H54 (cell line): ENCODE results near the gene ZNF831.

ENCODE experiments used
- DNase-seq: peaks from one replicate; pipeline ENCODE4 v3.0.0; 2011; ENCODE audit warnings: low spot score, mixed read lengths; ENCODE audit not compliant: insufficient read length
- FAIRE-seq: peaks from 3 replicates; lab custom pipeline; 2011; peaks lifted over from hg19 to GRCh38; lab: Jason Lieb, UNC
- POLR2A ChIP-seq: IDR thresholded peaks from 2 replicates; pipeline ENCODE4 v1.6.1; 2011; ENCODE audit warnings: low read depth, mild to moderate bottlenecking, low read length

Gene ZNF831

GRCh38 chr20:59258221-59258621, 94.6 kb downstream of the ZNF831 start:
- no peak for FAIRE-seq
- TF ChIP-seq POLR2A: no peak
- DNase-seq: no peak

GRCh38 chr20:59259946-59260345, 96.3 kb downstream of the ZNF831 start:
- no peak for TF ChIP-seq POLR2A
- FAIRE-seq: no peak
- no peak for DNase-seq

DNA sequence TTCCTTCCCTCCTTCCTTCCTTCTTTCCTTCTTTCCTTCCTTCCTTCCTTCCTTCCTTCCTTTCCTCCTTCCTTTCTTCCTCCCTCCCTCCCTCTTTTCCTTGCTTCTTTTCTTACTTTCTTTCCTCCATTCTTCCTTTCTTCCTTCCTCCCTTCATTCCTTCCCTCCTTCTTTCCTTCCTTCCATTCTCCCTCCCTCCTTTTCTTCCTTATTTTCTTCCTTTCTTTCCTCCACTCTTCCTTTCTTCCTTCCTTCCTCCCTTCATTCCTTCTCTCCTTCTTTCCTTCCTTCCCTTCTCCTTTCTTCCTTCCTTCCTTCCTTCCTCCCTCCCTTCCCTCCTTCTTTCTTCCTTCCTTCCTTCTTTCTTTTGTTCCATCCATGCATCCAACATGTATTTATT, 101.7 kb downstream of the ZNF831 start:
- FAIRE-seq (no peak), DNase-seq (no peak)
- no peak for TF ChIP-seq POLR2A

- no peak for TF ChIP-seq POLR2A
- DNase-seq: no peak
These were observed 105.2 kb downstream of the ZNF831 start for GRCh38 chr20:59268870-59269269.

DNA sequence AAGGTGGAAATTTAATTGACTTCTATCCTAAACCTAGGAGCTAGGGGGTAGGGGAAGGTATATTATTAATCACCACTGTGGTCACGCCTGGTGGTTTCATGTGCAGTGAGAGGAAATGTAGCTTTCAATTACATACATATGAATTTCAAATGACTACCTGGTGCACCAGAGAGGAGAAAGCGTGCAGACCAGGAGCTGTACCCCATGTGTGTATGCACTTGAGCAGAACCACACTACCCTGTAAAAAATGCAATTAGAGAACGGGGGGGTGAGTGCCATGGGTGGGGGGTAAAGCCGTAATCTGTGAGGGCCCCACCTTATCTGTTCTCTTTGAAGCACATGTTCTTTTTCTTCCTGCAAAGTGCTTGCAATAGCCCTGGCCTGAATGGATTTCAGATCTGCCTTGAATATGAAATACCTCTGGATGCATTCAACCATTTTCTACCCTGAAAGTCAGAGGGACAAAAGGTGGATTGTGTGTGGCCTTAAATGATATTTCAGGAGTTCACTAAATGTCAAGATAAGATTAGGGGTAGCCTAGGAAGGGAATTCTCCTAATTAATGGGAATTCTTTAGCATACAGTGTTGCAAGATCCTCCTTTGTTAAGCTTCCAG, 105.9 kb downstream of the ZNF831 start:
- no peak for FAIRE-seq

More at GRCh38 chr20:59268870-59269269, 105.2 kb downstream of the ZNF831 start:
- no peak for FAIRE-seq

GRCh38 chr20:59270380-59270779, 106.8 kb downstream of the ZNF831 start:
- TF ChIP-seq POLR2A: no peak
- FAIRE-seq: no peak
- no peak for DNase-seq

More for the DNA sequence above, 105.9 kb downstream of the ZNF831 start:
- DNase-seq: no peak
- no peak for TF ChIP-seq POLR2A

GRCh38 chr20:59273739-59274357, 110.2 kb downstream of the ZNF831 start:
- no peak for DNase-seq
- no peak for FAIRE-seq
- no peak for TF ChIP-seq POLR2A

DNA sequence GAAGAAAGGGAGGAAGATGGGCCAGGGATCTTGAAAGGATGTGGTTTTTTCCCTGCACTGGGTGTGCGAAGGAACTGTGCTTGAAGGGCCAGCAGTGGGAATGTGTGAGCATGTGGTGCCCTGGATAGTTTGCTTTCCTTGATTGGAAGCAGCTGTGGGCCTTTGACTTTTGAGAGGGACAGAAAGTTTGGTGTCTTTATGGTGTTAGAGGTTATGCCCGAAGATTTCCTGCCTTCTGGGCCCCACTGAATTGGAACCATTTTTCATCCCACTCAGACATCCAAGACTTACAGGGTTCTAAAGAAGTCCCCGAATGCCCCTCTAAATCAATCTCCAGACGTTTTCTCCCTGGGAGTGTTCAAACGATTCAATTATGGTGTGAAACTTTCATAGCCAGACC, 113.3 kb downstream of the ZNF831 start:
- FAIRE-seq (no peak), DNase-seq (no peak)
- TF ChIP-seq POLR2A: no peak

- no peak for TF ChIP-seq POLR2A
- DNase-seq: no peak
- FAIRE-seq: no peak
These were observed 120.8 kb downstream of the ZNF831 start for GRCh38 chr20:59284470-59284869.

DNA sequence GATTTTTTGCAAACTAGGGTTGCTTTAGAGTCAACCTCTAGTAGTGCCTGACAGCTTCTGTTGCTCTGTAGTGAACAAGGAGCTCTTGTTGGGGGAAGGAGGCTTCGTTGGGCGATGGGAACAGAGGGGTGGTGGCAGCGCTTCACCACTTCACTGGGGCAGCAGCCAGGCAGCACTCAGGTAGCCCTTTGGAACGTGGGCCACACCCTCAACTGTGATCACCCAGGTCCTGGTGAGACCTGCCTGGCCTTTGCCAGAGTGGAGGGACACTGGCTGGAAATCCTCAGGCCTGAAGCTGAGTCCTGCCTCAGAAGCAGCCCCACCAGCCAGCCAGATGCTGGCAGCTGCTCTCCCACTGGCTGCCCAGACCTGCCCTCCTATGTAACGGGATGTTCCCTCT, 126.4 kb downstream of the ZNF831 start:
- TF ChIP-seq POLR2A: no peak
- DNase-seq: no peak
- FAIRE-seq: no peak

DNA sequence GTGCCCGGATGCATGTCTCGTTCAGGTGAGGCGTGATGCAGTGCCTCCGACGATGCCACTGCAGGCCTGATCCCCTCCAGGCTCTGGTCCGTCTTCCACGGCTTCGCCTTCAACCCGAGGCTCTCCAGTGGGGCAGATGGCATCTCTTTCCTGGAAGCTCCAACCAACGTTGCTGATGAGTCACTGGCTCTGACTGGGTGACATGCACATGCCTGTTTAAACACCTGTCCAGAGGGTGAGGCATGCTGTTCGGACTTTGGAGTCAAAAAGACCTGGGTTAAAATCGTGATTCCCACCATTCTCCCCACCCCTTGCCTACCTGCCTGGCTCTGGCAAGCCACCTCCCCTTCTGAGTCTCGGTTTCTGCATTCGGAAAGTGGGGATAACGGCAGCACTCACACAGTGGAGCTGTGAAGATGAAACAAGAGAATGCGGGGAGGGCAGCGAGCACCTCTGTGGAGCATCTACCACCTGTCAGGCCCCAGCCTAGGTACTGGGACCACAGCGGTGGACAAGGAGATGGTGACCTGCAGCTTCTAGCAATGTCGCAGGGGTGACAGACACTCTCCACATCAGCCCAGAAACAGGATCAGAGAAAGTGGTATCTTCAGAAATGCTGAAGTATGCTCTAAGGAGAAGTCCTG, 128.2 kb downstream of the ZNF831 start:
- DNase-seq (no peak), FAIRE-seq (no peak)
- no peak for TF ChIP-seq POLR2A

GRCh38 chr20:59295531-59295930, 131.9 kb downstream of the ZNF831 start:
- DNase-seq (no peak), FAIRE-seq (no peak)
- TF ChIP-seq POLR2A: no peak

GRCh38 chr20:59297686-59298085, 134.1 kb downstream of the ZNF831 start:
- FAIRE-seq: no peak
- no peak for DNase-seq
- TF ChIP-seq POLR2A: no peak

- FAIRE-seq (no peak), DNase-seq (no peak)
- TF ChIP-seq POLR2A: no peak
These were observed 136.3 kb downstream of the ZNF831 start for GRCh38 chr20:59299945-59300332.
